GM12875 (cell line): ENCODE data around the gene SOAT1.
"Not testable (repeated sequence)": the region's sequence is repeated elsewhere in the genome, so short reads cannot be mapped to it uniquely, and the experiment has no call there.

Experiments used
- H3K4me3 ChIP-seq: one replicate; pipeline ENCODE4 v1.5.1; 2011; ENCODE audit warnings: low read depth, low read length, control low read depth
- TF ChIP-seq, protein P1 (sequence below): IDR thresholded peaks from 2 replicates; pipeline ENCODE4 v1.5.1; 2011; ENCODE audit warnings: low read depth, mild to moderate bottlenecking, control low read depth, inconsistent platforms, low read length, moderate library complexity, borderline replicate concordance; ENCODE audit not compliant: insufficient read depth

SOAT1 gene

DNA sequence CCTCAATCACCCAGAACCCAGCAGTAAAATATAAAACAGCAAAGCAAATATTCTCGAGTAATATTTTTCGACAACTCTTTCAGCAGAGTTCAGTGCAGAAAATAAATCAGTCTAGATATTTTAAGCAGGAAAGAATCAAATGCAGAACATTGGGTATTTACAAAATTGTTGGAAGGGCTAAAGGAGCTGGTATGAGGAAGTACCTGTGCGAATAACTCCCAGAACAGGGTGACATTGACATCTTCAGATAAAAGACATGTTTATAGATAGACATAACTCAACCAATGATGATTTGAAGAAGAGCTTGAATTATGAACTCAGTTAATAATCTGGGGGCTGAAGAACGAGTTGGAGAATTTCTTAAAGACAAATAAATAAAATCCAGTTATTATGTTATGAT is 78.6 kb downstream of the SOAT1 start:
- no peak overlapping the region for H3K4me3 ChIP-seq
- TF ChIP-seq, protein P1, sequence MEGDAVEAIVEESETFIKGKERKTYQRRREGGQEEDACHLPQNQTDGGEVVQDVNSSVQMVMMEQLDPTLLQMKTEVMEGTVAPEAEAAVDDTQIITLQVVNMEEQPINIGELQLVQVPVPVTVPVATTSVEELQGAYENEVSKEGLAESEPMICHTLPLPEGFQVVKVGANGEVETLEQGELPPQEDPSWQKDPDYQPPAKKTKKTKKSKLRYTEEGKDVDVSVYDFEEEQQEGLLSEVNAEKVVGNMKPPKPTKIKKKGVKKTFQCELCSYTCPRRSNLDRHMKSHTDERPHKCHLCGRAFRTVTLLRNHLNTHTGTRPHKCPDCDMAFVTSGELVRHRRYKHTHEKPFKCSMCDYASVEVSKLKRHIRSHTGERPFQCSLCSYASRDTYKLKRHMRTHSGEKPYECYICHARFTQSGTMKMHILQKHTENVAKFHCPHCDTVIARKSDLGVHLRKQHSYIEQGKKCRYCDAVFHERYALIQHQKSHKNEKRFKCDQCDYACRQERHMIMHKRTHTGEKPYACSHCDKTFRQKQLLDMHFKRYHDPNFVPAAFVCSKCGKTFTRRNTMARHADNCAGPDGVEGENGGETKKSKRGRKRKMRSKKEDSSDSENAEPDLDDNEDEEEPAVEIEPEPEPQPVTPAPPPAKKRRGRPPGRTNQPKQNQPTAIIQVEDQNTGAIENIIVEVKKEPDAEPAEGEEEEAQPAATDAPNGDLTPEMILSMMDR: no peak

DNA sequence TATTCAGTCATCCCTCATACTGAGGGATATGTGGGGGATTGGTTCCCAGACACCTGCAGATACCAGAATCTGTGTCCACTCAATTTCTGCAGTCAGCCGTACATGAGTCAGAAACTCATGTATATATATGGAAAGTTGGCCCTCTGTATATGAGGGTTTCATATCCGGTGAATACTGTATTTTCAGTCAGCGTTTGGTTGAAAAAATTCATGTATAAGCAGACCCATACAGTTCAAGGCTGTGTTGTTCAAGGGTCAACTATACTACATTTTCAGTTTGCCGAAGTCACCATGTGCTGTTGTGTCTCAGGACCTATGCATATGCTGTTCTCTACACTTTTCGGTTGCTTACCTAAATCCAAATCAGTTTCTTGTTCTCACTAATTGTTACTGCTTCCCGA is 82.6 kb downstream of the SOAT1 start:
- TF ChIP-seq, protein P1: no peak
- no peak overlapping the region for H3K4me3 ChIP-seq

DNA sequence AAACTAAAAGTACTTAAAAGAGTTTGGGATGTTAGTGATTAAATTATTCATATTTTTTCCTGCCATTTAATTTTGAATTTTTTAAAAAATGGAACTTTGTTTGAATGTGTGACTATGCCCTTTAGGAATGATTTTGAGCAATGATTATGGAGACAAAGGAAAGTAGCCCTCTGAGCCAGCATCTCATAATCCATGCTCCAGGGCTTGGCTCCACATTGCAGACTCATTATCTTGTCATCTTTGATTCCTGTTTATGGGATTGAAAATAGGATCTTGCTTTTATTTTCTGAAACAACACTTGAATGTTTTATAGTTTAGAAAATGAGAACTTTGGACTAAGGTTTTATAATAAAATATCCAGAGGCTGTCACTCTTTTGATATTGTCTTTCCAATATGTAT is 86.7 kb downstream of the SOAT1 start:
- TF ChIP-seq, protein P1: no peak

DNA sequence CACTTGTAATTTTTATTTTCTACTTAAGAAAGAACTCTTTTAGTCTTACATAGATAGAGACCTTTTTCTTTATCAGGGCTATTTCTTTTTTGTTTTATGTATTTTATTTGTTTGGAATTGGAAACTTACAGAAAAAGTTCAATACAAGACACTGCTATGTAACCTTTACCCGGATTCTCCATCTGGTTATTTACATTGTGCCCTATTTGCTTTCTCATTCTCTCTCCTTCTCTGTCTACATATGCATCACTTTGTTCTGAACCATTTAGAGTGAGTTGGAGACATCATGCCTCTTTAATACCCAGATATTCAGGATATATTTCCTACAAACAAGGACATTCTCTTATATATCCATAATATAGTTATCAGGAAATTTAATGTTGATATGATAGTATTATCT is 90.4 kb downstream of the SOAT1 start:
- no peak overlapping the region for H3K4me3 ChIP-seq
- TF ChIP-seq, protein P1: no peak

More for the DNA sequence above, 86.7 kb downstream of the SOAT1 start:
- H3K4me3 ChIP-seq: no peak overlapping the region

DNA sequence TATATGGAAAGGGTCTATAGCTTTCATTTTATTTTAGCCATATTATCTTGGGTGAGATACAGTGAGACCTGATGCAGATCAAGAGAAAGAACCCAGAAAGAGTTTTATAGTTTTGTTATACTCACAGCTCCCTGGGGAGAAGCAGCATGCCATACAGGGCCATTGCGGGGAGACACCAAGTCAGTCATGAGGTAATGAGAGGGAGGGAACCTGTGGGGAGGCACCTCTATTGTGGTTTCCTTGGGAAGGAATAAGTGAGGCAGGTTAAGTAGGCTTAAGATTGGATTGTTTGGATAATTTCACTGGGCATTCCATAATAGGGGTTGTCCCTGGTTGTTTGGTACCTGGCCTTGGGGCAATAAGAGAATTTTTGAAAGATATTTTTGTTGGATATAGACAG is 91.9 kb downstream of the SOAT1 start:
- TF ChIP-seq, protein P1: no peak
- no peak overlapping the region for H3K4me3 ChIP-seq

DNA sequence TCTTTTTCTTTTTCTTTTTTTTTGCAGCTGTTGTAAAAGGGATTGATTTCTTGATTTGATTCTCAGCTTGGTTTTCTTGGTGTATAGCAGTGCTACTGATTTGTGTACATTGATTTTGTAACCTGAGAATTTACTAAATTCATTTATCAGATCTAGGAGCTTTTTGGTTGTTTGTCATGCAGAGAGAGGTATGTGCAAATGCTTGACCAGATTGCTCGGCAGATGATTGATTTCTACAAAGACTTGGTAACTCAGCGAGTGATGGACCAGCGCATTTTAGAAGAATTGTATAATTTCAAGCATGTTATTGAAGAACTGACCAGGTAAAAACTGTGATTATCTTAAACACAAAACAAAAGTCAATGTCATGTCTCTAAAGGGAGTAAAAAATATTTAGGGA is 100.1 kb downstream of the SOAT1 start:
- TF ChIP-seq, protein P1: no peak
- H3K4me3 ChIP-seq: no peak overlapping the region

DNA sequence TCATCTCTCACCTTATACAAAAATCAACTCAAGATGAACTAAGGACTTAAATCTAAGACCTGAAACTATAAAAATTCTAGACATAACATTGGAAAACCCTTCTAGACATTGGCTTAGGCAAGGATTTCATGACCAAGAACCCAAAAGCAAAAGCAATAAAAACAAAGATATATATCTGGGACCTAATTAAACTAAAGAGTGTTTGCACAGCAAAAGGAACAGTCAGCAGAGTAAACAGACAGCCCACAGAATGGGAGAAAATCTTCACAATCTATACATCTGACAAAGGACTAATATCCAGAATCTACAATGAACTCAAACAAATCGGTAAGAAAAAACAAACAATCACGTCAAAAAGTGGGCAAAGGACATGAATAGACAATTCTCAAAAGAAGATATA is 105.8 kb downstream of the SOAT1 start:
- H3K4me3 ChIP-seq: not testable (repeated sequence)
